ENCODE data around the gene ATRIP.
"Not testable (repeated sequence)": the region's sequence is repeated elsewhere in the genome, so short reads cannot be mapped to it uniquely, and the experiment has no call there.

GRCh38 chr3:48461767-48462166 lies 15.2 kb downstream of the ATRIP start:
- TF ChIP-seq CTCF, POLR2A, POLR2AphosphoS5 (IDR thresholded peaks at IDR 0.05): not testable (repeated sequence)

Data from prostate gland (tissue), 2 donors.